Neuronal stem cell (in vitro differentiated cells): Measurements from ENCODE around the gene SF3B2.

Experiments used
- DNase-seq: peaks from one replicate; pipeline ENCODE4 v3.0.0-alpha.2; 2013; ENCODE audit warnings: low spot score
- H2AFZ ChIP-seq: one replicate; pipeline ENCODE4 v1.6.1; 2013; ENCODE audit warnings: mild to moderate bottlenecking, low read length, inconsistent platforms
- H2AK5ac ChIP-seq: 2 replicates; pipeline ENCODE4 v1.6.1; 2013; ENCODE audit warnings: low read depth, mild to moderate bottlenecking, inconsistent platforms, low read length, moderate library complexity, mixed read lengths
- H2BK120ac ChIP-seq: 2 replicates; pipeline ENCODE4 v1.6.1; 2013; ENCODE audit warnings: low read depth, mild to moderate bottlenecking, inconsistent platforms, low read length, moderate library complexity, mixed read lengths
- H2BK12ac ChIP-seq: one replicate; pipeline ENCODE4 v1.6.1; 2013; ENCODE audit warnings: low read length, inconsistent platforms
- H2BK15ac ChIP-seq: 2 replicates; pipeline ENCODE4 v1.6.1; 2013; ENCODE audit warnings: mild to moderate bottlenecking, low read length, inconsistent platforms, mixed read lengths
- H2BK5ac ChIP-seq: one replicate; pipeline ENCODE4 v1.6.1; 2013; ENCODE audit warnings: inconsistent platforms, mild to moderate bottlenecking, low read length, moderate library complexity
- H3K14ac ChIP-seq: one replicate; pipeline ENCODE4 v1.6.1; 2013; ENCODE audit warnings: low read length, inconsistent platforms
- H3K18ac ChIP-seq: 2 replicates; pipeline ENCODE4 v1.6.1; 2013; ENCODE audit warnings: low read length, inconsistent platforms
- H3K23ac ChIP-seq: 2 replicates; pipeline ENCODE4 v1.6.1; 2013; ENCODE audit warnings: low read depth, mild to moderate bottlenecking, mixed read lengths, low read length, inconsistent platforms; ENCODE audit not compliant: poor library complexity
- H3K27ac ChIP-seq: replicated peaks from 3 replicates; pipeline ENCODE4 v1.5.1; 2013; ENCODE audit warnings: low read length, inconsistent platforms
- H3K27me3 ChIP-seq, 3 experiments: 2 replicates each; pipeline ENCODE4 v1.6.1; 2013; ENCODE audit warnings: low read length in 3 of 3, mild to moderate bottlenecking in 2 of 3, inconsistent platforms in 1 of 3, low read depth in 1 of 3, mixed read lengths in 1 of 3, moderate library complexity in 1 of 3; ENCODE audit not compliant: control insufficient read depth in 3 of 3, insufficient read depth in 3 of 3
- H3K36me3 ChIP-seq, 2 donors: replicated peaks in 1 of 2; 2 replicates each; pipeline ENCODE4 v1.6.1; 2013; ENCODE audit warnings: low read length in 2 of 2; ENCODE audit not compliant: control insufficient read depth in 2 of 2, insufficient read depth in 2 of 2
- H3K4ac ChIP-seq: 2 replicates; pipeline ENCODE4 v1.6.1; 2013; ENCODE audit warnings: inconsistent platforms, mild to moderate bottlenecking, low read length, moderate library complexity
- H3K4me1 ChIP-seq, 2 donors: 1 replicate in 1 of 2; 2 replicates in 1 of 2; pipeline ENCODE4 v1.6.1; 2013; ENCODE audit warnings: low read length in 2 of 2, low read depth in 1 of 2; ENCODE audit not compliant: control insufficient read depth in 2 of 2, insufficient read depth in 1 of 2
- H3K4me2 ChIP-seq: one replicate; pipeline ENCODE4 v1.6.1; 2013; ENCODE audit warnings: mild to moderate bottlenecking, low read length, inconsistent platforms; ENCODE audit not compliant: insufficient read depth, poor library complexity, severe bottlenecking
- H3K4me3 ChIP-seq, 2 donors: 2 replicates each; pipeline ENCODE4 v1.5.1; 2013; ENCODE audit warnings: low read length in 2 of 2, mild to moderate bottlenecking in 2 of 2, inconsistent platforms in 1 of 2, moderate library complexity in 1 of 2
- H3K79me1 ChIP-seq: one replicate; pipeline ENCODE4 v1.6.1; 2013; ENCODE audit warnings: low read depth, mild to moderate bottlenecking, inconsistent platforms, low read length, moderate library complexity
- H3K9ac ChIP-seq: one replicate; pipeline ENCODE4 v1.6.1; 2013; ENCODE audit warnings: mild to moderate bottlenecking, low read depth, low read length, inconsistent platforms; ENCODE audit not compliant: poor library complexity
- H3K9me3 ChIP-seq, 2 donors: replicated peaks in 1 of 2; 2 replicates each; pipeline versions ENCODE3 to v1.6.1; 2013; ENCODE audit warnings: low read length in 2 of 2, mild to moderate bottlenecking in 2 of 2, inconsistent platforms in 1 of 2, low read depth in 1 of 2, mixed read lengths in 1 of 2, moderate library complexity in 1 of 2; ENCODE audit not compliant: control insufficient read depth in 2 of 2, insufficient read depth in 1 of 2
- H4K8ac ChIP-seq: one replicate; pipeline ENCODE4 v1.6.1; 2013; ENCODE audit warnings: low read depth, mild to moderate bottlenecking, inconsistent platforms, low read length, moderate library complexity
- H4K91ac ChIP-seq: one replicate; pipeline ENCODE4 v1.6.1; 2013; ENCODE audit warnings: low read length, low read depth, mild to moderate bottlenecking, inconsistent platforms; ENCODE audit not compliant: poor library complexity
- WGBS, 2 donors: extraction: QIAGEN DNeasy Blood & Tissue Kit; methylation state at CpG; one replicate each; pipeline ENCODE4 v1.1.7; 2013; ENCODE audit warnings: missing lambda C conversion rate in 2 of 2, mixed read lengths in 1 of 2; ENCODE audit not compliant: insufficient read length in 2 of 2, insufficient replicate concordance in 1 of 2; ENCODE audit errors: extremely low coverage in 2 of 2; 5-methylcytosine and 5-hydroxymethylcytosine counted together

Gene SF3B2

GRCh38 chr11:66081505-66081904 is 29.3 kb downstream of the SF3B2 start:
- Histone ChIP-seq H3K79me1 (no peaks in the 10 kb centered on the region), H3K4ac (no peak overlapping the region), H3K9me3 (no peaks in the 10 kb centered on the region), H2AK5ac (no peak overlapping the region), H2BK120ac (no peak overlapping the region), H3K18ac (no peak overlapping the region), H3K9ac (no peak overlapping the region), H4K8ac (no peak overlapping the region), H3K14ac (no peak overlapping the region), H2BK15ac (no peak overlapping the region), H2BK5ac (no peak overlapping the region), H3K4me3 (no peak overlapping the region), H3K23ac (no peak overlapping the region), H3K27ac (no peak overlapping the region), H3K27me3 (no peaks in the 10 kb centered on the region), H3K36me3 (peaks cover 0 to 10% of the 10 kb centered on the region in 2 donors), H2AFZ (no peak overlapping the region), H3K4me1 (peaks cover 0 to 2% of the 10 kb centered on the region in 2 donors), H2BK12ac (no peak overlapping the region), H4K91ac (no peak overlapping the region), H3K4me2 (no peak overlapping the region)
- no CpG with 5 or more reads among the region's 5 CpGs for WGBS, 2 donors
- no peak for DNase-seq

GRCh38 chr11:66082946-66083698 is 31.0 kb downstream of the SF3B2 start:
- Histone ChIP-seq H3K79me1 (no peaks in the 10 kb centered on the region), H3K23ac (no peak overlapping the region), H3K4me1 (peaks cover 0 to 2% of the 10 kb centered on the region in 2 donors), H3K36me3 (peaks cover 0 to 4% of the 10 kb centered on the region in 2 donors), H4K8ac (no peak overlapping the region), H2BK15ac (no peak overlapping the region), H3K18ac (no peak overlapping the region), H2AFZ (no peak overlapping the region), H3K27me3 (no peaks in the 10 kb centered on the region), H3K4me3 (no peak overlapping the region), H2BK120ac (no peak overlapping the region), H3K14ac (no peak overlapping the region), H2BK12ac (no peak overlapping the region), H2AK5ac (no peak overlapping the region), H3K27ac (no peak overlapping the region), H3K9me3 (no peaks in the 10 kb centered on the region), H3K4ac (no peak overlapping the region), H2BK5ac (no peak overlapping the region), H3K4me2 (no peak overlapping the region), H3K9ac (no peak overlapping the region), H4K91ac (no peak overlapping the region)
- WGBS, 2 donors: no CpG with 5 or more reads among the region's 4 CpGs
- DNase-seq: no peak

GRCh38 chr11:66083767-66084166 is 31.6 kb downstream of the SF3B2 start:
- Histone ChIP-seq H2BK120ac (no peak overlapping the region), H3K4me1 (peaks cover 0 to 2% of the 10 kb centered on the region in 2 donors), H3K4me3 (no peak overlapping the region), H3K27ac (no peak overlapping the region), H2BK5ac (no peak overlapping the region), H3K36me3 (peaks cover 0 to 4% of the 10 kb centered on the region in 2 donors), H2BK12ac (no peak overlapping the region), H2AFZ (no peak overlapping the region), H2BK15ac (no peak overlapping the region), H3K4ac (no peak overlapping the region), H3K23ac (no peak overlapping the region), H3K4me2 (no peak overlapping the region), H3K9ac (no peak overlapping the region), H4K91ac (no peak overlapping the region), H3K9me3 (no peaks in the 10 kb centered on the region), H3K18ac (no peak overlapping the region), H3K27me3 (no peaks in the 10 kb centered on the region), H4K8ac (no peak overlapping the region), H3K14ac (no peak overlapping the region), H2AK5ac (no peak overlapping the region), H3K79me1 (no peaks in the 10 kb centered on the region)
- WGBS, 2 donors: no CpG with 5 or more reads among the region's 3 CpGs
- DNase-seq: no peak

- no peak overlapping the region for H3K9ac ChIP-seq
- H2BK5ac ChIP-seq: no peak overlapping the region
- no peaks in the 10 kb centered on the region for H3K36me3 ChIP-seq
- no peak overlapping the region for H2BK12ac ChIP-seq
- no peak overlapping the region for H2BK120ac ChIP-seq
- H3K4me2 ChIP-seq: no peak overlapping the region
- H2AFZ ChIP-seq: no peak overlapping the region
- no peaks in the 10 kb centered on the region for H3K27me3 ChIP-seq
- H3K79me1 ChIP-seq: no peaks in the 10 kb centered on the region
- no peak for DNase-seq
- H3K4me1 ChIP-seq: peaks cover 0 to 2% of the 10 kb centered on the region in 2 donors
- H2BK15ac ChIP-seq: no peak overlapping the region
- H3K9me3 ChIP-seq: no peaks in the 10 kb centered on the region
- no peak overlapping the region for H3K18ac ChIP-seq
- H3K4me3 ChIP-seq: no peak overlapping the region
- H3K4ac ChIP-seq: no peak overlapping the region
- no peak overlapping the region for H3K14ac ChIP-seq
- H3K23ac ChIP-seq: no peak overlapping the region
- H3K27ac ChIP-seq: no peak overlapping the region
- no peak overlapping the region for H2AK5ac ChIP-seq
- H4K91ac ChIP-seq: no peak overlapping the region
- no CpG with 5 or more reads among the region's 3 CpGs for WGBS, 2 donors
- H4K8ac ChIP-seq: no peak overlapping the region
Measured at GRCh38 chr11:66084821-66085475, 32.8 kb downstream of the SF3B2 start.
